Calu3 (cell line): ENCODE measurements around the gene ADARB1. TPM values are rescaled to one million over a fixed set of nuclear protein-coding genes. Genes with fewer than 3 reads are reported as not detected.

ENCODE experiments used
- BruUV-seq: library from RNA; stranded (reverse); fragments of 400-500 nt; replicated peaks from 2 replicates; lab custom pipeline; 2021; lab: Mats Ljungman, UMichigan
- CTCF ChIA-PET: fragments of 300-600 bp; sonication (Branson Sonifier 250); formaldehyde crosslinking; loops from one replicate; lab custom pipeline; 2022; ENCODE audit warnings: antibody characterized with exemption; lab: Charles Lee
- DNase-seq: peaks from one replicate; pipeline ENCODE4 v3.0.0; 2022
- H3K27ac Mint-ChIP-seq: one replicate; pipeline ENCODE4 v1.8.0; 2022; ENCODE audit warnings: mixed read lengths; ENCODE audit not compliant: unreplicated experiment
- H3K27me3 Mint-ChIP-seq: one replicate; pipeline ENCODE4 v1.8.0; 2022; ENCODE audit warnings: mixed read lengths; ENCODE audit not compliant: unreplicated experiment
- H3K36me3 Mint-ChIP-seq: one replicate; pipeline ENCODE4 v1.8.0; 2022; ENCODE audit warnings: mild to moderate bottlenecking, moderate library complexity, mixed read lengths; ENCODE audit not compliant: insufficient read depth, unreplicated experiment
- H3K4me1 Mint-ChIP-seq: one replicate; pipeline ENCODE4 v1.8.0; 2022; ENCODE audit warnings: mild to moderate bottlenecking, low read depth, mixed read lengths; ENCODE audit not compliant: unreplicated experiment
- H3K4me3 Mint-ChIP-seq: one replicate; pipeline ENCODE4 v1.8.0; 2022; ENCODE audit warnings: mild to moderate bottlenecking, low read depth, moderate library complexity, mixed read lengths; ENCODE audit not compliant: unreplicated experiment
- H3K9me3 Mint-ChIP-seq: one replicate; pipeline ENCODE4 v1.8.0; 2022; ENCODE audit warnings: low read depth, mixed read lengths; ENCODE audit not compliant: unreplicated experiment
- intact Hi-C: fragments of 100-400 bp; cut with micrococcal nuclease; formaldehyde crosslinking; loops from one replicate; pipeline ENCODE4 v1.10.0; 2022; ENCODE audit not compliant: unreplicated experiment
- total RNA-seq: library from RNA; stranded (reverse); gene quantifications from 2 replicates; pipeline ENCODE4 v1.2.3, GENCODE V29; 2022
- TF ChIP-seq, protein P1 (sequence below): fragments of 200-600 bp; IDR thresholded peaks from one replicate; pipeline ENCODE4 v1.8.0; 2022; ENCODE audit warnings: antibody characterized with exemption; ENCODE audit not compliant: unreplicated experiment

The ADARB1 gene
- total RNA-seq, 1 experiment from 2014 or later = 2.8 TPM

DNA sequence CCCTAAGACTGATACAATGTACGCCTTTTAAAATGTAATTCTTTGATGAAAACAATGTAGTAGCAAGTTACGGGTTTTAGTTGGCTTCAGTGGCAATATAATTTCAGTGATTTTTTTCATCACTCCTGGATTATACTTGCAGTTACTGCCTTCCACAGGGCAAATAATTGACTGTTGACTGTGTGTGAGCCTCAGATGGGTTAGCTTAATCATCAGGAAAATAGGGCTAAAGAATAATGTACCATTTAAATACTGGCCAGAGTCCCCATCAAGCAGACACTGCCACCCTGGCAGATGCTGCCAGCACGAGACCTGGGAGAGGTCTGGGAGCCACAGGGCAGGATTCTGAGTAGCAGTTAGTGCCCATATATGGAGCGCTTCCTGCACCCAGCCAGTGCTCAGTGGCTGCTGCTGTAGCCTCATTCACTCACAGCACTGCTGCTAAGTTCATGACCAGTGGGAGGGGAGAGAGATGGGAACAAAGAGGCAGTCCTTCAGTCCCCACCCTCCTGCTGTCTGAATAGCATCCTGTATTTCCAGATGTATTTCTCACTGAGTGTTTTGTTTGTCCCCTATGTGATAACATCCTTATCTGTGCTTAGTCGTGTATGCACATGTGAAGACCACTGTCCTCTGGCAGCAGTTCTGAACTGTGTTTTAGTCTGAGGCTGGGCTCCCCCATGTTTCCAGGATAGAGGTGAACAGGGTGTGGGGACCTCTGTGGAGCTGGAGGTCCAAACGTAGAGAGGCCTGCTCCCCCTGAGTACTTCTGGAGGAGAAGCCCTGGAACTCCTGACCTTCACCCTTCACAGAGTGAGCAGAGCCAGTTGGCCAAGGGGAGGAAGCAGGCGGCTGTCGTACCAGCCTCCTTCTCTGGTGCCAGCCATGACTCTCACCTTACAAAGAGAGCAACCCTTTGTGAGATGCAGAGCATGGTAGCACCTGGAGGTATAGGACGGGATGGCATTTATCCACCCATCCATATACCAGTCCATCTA, 80.4 kb downstream of the ADARB1 start:
- no peak overlapping the region for H3K4me3 Mint-ChIP-seq
- CTCF ChIA-PET = interaction anchor here (0.8 kb wide), 1 partner anchor 13 kb away, joined by 3 read pairs; no protein-coding TSS in a partner anchor

DNA sequence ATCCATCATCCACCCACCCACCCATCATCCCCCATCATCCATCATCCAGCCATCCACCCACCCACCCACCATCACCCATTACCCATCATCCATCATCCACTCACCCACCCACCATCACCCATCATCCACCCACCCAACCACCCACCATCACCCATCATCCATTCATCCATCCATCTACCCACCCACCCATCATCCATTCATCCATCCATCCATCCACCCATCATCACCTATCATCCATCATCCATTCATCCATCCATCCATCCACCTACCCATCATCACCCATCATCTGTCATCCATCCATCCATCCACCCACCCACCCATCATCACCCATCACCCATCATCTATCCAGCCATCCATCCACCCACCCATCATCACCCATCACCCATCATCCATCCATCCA, 81.5 kb downstream of the ADARB1 start:
- intact Hi-C loops = no loop called here
- no TSS peak for BruUV-seq
- CTCF ChIA-PET = no interaction called here

More for the DNA sequence above, 80.4 kb downstream of the ADARB1 start:
- DNase-seq = no peak
- H3K27ac Mint-ChIP-seq = no peak overlapping the region
- no peaks in the 10 kb centered on the region for H3K4me1 Mint-ChIP-seq
- no TSS peak for BruUV-seq
- no peaks in the 10 kb centered on the region for H3K36me3 Mint-ChIP-seq
- intact Hi-C loops = no loop called here
- no peaks in the 10 kb centered on the region for H3K9me3 Mint-ChIP-seq
- TF ChIP-seq, protein P1, sequence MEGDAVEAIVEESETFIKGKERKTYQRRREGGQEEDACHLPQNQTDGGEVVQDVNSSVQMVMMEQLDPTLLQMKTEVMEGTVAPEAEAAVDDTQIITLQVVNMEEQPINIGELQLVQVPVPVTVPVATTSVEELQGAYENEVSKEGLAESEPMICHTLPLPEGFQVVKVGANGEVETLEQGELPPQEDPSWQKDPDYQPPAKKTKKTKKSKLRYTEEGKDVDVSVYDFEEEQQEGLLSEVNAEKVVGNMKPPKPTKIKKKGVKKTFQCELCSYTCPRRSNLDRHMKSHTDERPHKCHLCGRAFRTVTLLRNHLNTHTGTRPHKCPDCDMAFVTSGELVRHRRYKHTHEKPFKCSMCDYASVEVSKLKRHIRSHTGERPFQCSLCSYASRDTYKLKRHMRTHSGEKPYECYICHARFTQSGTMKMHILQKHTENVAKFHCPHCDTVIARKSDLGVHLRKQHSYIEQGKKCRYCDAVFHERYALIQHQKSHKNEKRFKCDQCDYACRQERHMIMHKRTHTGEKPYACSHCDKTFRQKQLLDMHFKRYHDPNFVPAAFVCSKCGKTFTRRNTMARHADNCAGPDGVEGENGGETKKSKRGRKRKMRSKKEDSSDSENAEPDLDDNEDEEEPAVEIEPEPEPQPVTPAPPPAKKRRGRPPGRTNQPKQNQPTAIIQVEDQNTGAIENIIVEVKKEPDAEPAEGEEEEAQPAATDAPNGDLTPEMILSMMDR = no peak
- H3K27me3 Mint-ChIP-seq = peaks cover 37% of the 10 kb centered on the region

DNA sequence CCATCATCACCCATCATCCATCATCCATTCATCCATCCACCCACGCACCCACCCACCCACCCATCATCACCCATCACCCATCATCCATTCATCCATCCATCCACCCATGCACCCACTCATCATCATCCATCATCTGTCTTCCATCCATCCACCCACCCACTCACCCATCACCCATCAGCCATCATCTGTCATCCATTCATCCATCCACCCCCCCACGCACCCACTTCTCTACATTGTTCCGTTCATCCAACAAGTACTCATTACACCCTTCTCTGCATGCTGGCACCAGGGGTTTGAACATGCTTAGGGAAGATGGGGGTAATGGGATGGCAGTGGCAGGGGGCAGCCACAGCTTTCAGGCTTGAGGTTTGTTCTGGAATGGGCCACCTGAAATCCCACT, 82.1 kb downstream of the ADARB1 start:
- no peak for DNase-seq
- TF ChIP-seq, protein P1 = no peak
- BruUV-seq = no TSS peak
- Mint-ChIP-seq H3K4me3 (no peak overlapping the region), H3K27me3 (peaks cover 37% of the 10 kb centered on the region), H3K36me3 (no peaks in the 10 kb centered on the region), H3K9me3 (no peaks in the 10 kb centered on the region), H3K4me1 (no peaks in the 10 kb centered on the region), H3K27ac (no peak overlapping the region)
- CTCF ChIA-PET = no interaction called here
- intact Hi-C loops = no loop called here

More for the DNA sequence above, 81.5 kb downstream of the ADARB1 start:
- Mint-ChIP-seq H3K4me3 (no peak overlapping the region), H3K4me1 (no peaks in the 10 kb centered on the region), H3K9me3 (no peaks in the 10 kb centered on the region), H3K27me3 (peaks cover 37% of the 10 kb centered on the region), H3K36me3 (no peaks in the 10 kb centered on the region), H3K27ac (no peak overlapping the region)
- TF ChIP-seq, protein P1 = no peak
- DNase-seq = no peak

DNA sequence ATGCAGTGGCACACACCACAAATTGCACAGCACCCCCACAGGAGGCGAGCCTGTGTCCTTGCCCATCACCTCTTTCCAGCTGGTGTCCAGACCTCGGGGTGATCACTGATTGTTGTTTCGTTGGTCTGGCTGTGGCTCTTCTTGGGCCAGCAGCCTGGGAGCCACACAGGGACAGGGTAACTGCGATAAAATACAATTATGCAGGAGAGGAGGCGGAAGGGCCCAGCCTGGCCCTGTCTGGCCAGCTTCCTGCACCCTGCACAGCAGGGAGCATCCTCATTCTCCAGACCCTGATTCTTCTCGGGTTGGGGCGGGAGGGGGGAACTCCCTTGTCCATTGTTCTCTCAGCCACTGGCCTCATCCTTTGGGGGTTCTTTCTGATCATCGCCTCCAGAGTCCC, 83.6 kb downstream of the ADARB1 start:
- Mint-ChIP-seq H3K27ac (no peak overlapping the region), H3K4me1 (no peaks in the 10 kb centered on the region), H3K36me3 (no peaks in the 10 kb centered on the region), H3K4me3 (no peak overlapping the region), H3K27me3 (peaks cover 46% of the 10 kb centered on the region), H3K9me3 (no peaks in the 10 kb centered on the region)
- intact Hi-C loops = no loop called here
- CTCF ChIA-PET = no interaction called here
- TF ChIP-seq, protein P1 = no peak
- DNase-seq = no peak
- no TSS peak for BruUV-seq
